IMR-90 (cell line): Measurements from ENCODE around the gene WWC1.

Source experiments
- BHLHE40 ChIP-seq: fragments of 150-350 bp; IDR thresholded peaks from 2 replicates; pipeline ENCODE4 v1.6.1; 2016; ENCODE audit warnings: mild to moderate bottlenecking, low read depth, low read length
- CEBPB ChIP-seq: IDR thresholded peaks from 2 replicates; pipeline ENCODE4 v1.6.1; 2012; ENCODE audit warnings: low read depth, low read length, improper control_type of control experiment
- CTCF ChIP-seq: conservative IDR thresholded peaks from 2 replicates; pipeline ENCODE4 v1.5.1; 2012; ENCODE audit warnings: mild to moderate bottlenecking, low read depth, low read length, improper control_type of control experiment
- ELK1 ChIP-seq: fragments of 150-350 bp; IDR thresholded peaks from 2 replicates; pipeline ENCODE4 v1.6.1; 2016; ENCODE audit warnings: low read depth, mild to moderate bottlenecking, low read length, moderate library complexity, borderline replicate concordance
- POLR2A ChIP-seq: IDR thresholded peaks from 2 replicates; pipeline ENCODE4 v1.6.1; 2012; ENCODE audit warnings: mild to moderate bottlenecking, low read depth, low read length
- RCOR1 ChIP-seq: IDR thresholded peaks from 2 replicates; pipeline ENCODE4 v1.6.1; 2012; ENCODE audit warnings: mild to moderate bottlenecking, low read length, improper control_type of control experiment; ENCODE audit not compliant: insufficient replicate concordance
- USF2 ChIP-seq: fragments of 150-350 bp; IDR thresholded peaks from 2 replicates; pipeline ENCODE4 v1.6.1; 2017; ENCODE audit warnings: mild to moderate bottlenecking, antibody characterized with exemption, low read length, low read depth

GRCh38 chr5:168305281-168305680, 13.8 kb downstream of the WWC1 start:
- TF ChIP-seq CTCF (no peak), POLR2A (no peak), CEBPB (no peak), USF2 (no peak), BHLHE40 (no peak), ELK1 (no peak), RCOR1 (no peak)
